HepG2 (cell line): ENCODE results near the gene GALNT9. TPM values are rescaled to one million over a fixed set of nuclear protein-coding genes. Genes with fewer than 3 reads are reported as not detected.

Source experiments
- BCLAF1 ChIP-seq: fragments of 450-650 bp; IDR thresholded peaks from 2 replicates; pipeline ENCODE4 v1.6.1; 2017; ENCODE audit warnings: mild to moderate bottlenecking
- CTCF ChIP-seq: sonication (generic); formaldehyde crosslinking; IDR thresholded peaks from 2 replicates; pipeline ENCODE4 v1.5.0; 2020; ENCODE audit warnings: mild to moderate bottlenecking, missing genetic modification reagents, moderate library complexity
- FOXK1 ChIP-seq: sonication (generic); formaldehyde crosslinking; IDR thresholded peaks from 2 replicates; pipeline ENCODE4 v1.4.0; 2020; ENCODE audit warnings: low read depth, missing genetic modification reagents, borderline replicate concordance
- GTF3A ChIP-seq: sonication (generic); formaldehyde crosslinking; conservative IDR thresholded peaks from 2 replicates; pipeline ENCODE4 v1.4.0; 2020; ENCODE audit warnings: mild to moderate bottlenecking, missing genetic modification reagents
- HDAC1 ChIP-seq: sonication (generic); formaldehyde crosslinking; IDR thresholded peaks from 2 replicates; pipeline ENCODE4 v1.5.1; 2020; ENCODE audit warnings: mild to moderate bottlenecking, missing genetic modification reagents
- JUN ChIP-seq: sonication (generic); formaldehyde crosslinking; IDR thresholded peaks from 2 replicates; pipeline ENCODE4 v1.4.0; 2020; ENCODE audit warnings: mild to moderate bottlenecking, missing genetic modification reagents
- MAX ChIP-seq: IDR thresholded peaks from 2 replicates; pipeline ENCODE4 v1.6.1; 2012; ENCODE audit warnings: inconsistent platforms
- MXD4 ChIP-seq: IDR thresholded peaks from 2 replicates; pipeline ENCODE4 v1.6.1; 2016; ENCODE audit warnings: mild to moderate bottlenecking, missing biosample characterization, missing genetic modification reagents
- PCBP2 ChIP-seq: fragments of 200-400 bp; formaldehyde crosslinking; optimal IDR thresholded peaks from 2 replicates; pipeline ENCODE3; 2018; ENCODE audit warnings: low read length, low read depth; ENCODE audit not compliant: poor library complexity, severe bottlenecking
- PTBP1 ChIP-seq: fragments of 200-400 bp; formaldehyde crosslinking; IDR thresholded peaks from 2 replicates; pipeline ENCODE4 v1.6.1; 2018; ENCODE audit warnings: low read length, low read depth; ENCODE audit not compliant: poor library complexity, severe bottlenecking
- ZKSCAN8 ChIP-seq: IDR thresholded peaks from 2 replicates; pipeline ENCODE4 v1.6.1; 2016; ENCODE audit warnings: borderline replicate concordance, missing genetic modification reagents, missing compliant biosample characterization
- ZNF124 ChIP-seq: sonication (generic); formaldehyde crosslinking; IDR thresholded peaks from 2 replicates; pipeline ENCODE4 v1.4.0; 2020; ENCODE audit warnings: missing genetic modification reagents
- ZNF260 ChIP-seq: sonication (generic); formaldehyde crosslinking; IDR thresholded peaks from 2 replicates; pipeline ENCODE4 v1.4.0; 2020; ENCODE audit warnings: missing genetic modification reagents, low read depth, mild to moderate bottlenecking, borderline replicate concordance
- polyA plus RNA-seq, 8 experiments: library from polyadenylated mRNA; depleted of rRNA in 3 of 8; stranded (reverse) in 7 of 8; unstranded in 1 of 8; fragments of >200 nt; fragmentation: Illumina TruSeq in 4 of 8; extraction: Trizol in 4 of 8; gene quantifications; 2 replicates each; pipeline versions ENCODE4 v1.2.1 to v1.2.3, GENCODE V29; 2011 to 2016; ENCODE audit warnings: low read depth in 4 of 8, missing spikeins in 1 of 8, mixed read lengths in 1 of 8; ENCODE audit not compliant: insufficient read depth in 1 of 8
- total RNA-seq, 5 experiments: library from RNA; depleted of rRNA; stranded (reverse); fragments of >200 nt; fragmentation: Illumina TruSeq; extraction: Trizol; gene quantifications; 2 replicates each; pipeline ENCODE4 v1.2.3, GENCODE V29; 2016; ENCODE audit warnings: low read depth in 1 of 5

The GALNT9 gene
- total and polyA plus RNA-seq, 2 of the 13 experiments (the other 11 are each of a cell fraction or from before 2014, with no cell fraction given), result 0.04 TPM; not detected in 1

GRCh38 chr12:132160601-132161035, 168.8 kb downstream of the GALNT9 start (continued):
- TF ChIP-seq BCLAF1 (no peak), FOXK1 (no peak), MXD4 (CRISPR knock-in tag) (no peak), HDAC1 (CRISPR knock-in tag) (no peak), ZKSCAN8 (CRISPR knock-in tag) (no peak), ZNF260 (no peak), CTCF (CRISPR knock-in tag) (no peak), GTF3A (CRISPR knock-in tag) (no peak), MAX (no peak), PTBP1 (no peak), ZNF124 (no peak), JUN (CRISPR knock-in tag) (no peak), PCBP2 (no peak)
